A549 (cell line): ENCODE results near the gene TPCN2.

ENCODE experiments used
- BHLHE40 ChIP-seq: IDR thresholded peaks from 2 replicates; pipeline ENCODE4 v1.6.1; 2012; ENCODE audit warnings: low read depth, low read length, inconsistent platforms
- CEBPB ChIP-seq, 2 experiments: fragments of >200 bp in 1 of 2; sonication (Bioruptor Twin) in 1 of 2; formaldehyde crosslinking in 1 of 2; IDR thresholded peaks; 2 replicates each; pipeline ENCODE4 v1.6.1; 2012 to 2016
- CHD4 ChIP-seq: fragments of 200-600 bp; sonication (generic); IDR thresholded peaks from 2 replicates; pipeline ENCODE4 v1.6.1; 2016; ENCODE audit warnings: antibody characterized with exemption, mild to moderate bottlenecking, borderline replicate concordance
- HDAC2 ChIP-seq: fragments of 200-600 bp; sonication (generic); IDR thresholded peaks from 2 replicates; pipeline ENCODE4 v1.6.1; 2016
- HOXB13 ChIP-seq: fragments of 250-450 bp; sonication (Bioruptor Pico); IDR thresholded peaks from 2 replicates; pipeline ENCODE4 v1.5.0; 2020; ENCODE audit warnings: low read depth, mild to moderate bottlenecking, moderate library complexity
- JUNB ChIP-seq: fragments of >200 bp; sonication (Bioruptor Twin); formaldehyde crosslinking; IDR thresholded peaks from 2 replicates; pipeline ENCODE4 v1.6.1; 2016
- KDM1A ChIP-seq: fragments of 200-600 bp; sonication (generic); IDR thresholded peaks from 2 replicates; pipeline ENCODE4 v1.6.1; 2016; ENCODE audit warnings: low read depth, mild to moderate bottlenecking
- MAFK ChIP-seq: fragments of 450-650 bp; IDR thresholded peaks from 2 replicates; pipeline ENCODE4 v1.6.1; 2014; ENCODE audit not compliant: partially characterized antibody
- POLR2A ChIP-seq: IDR thresholded peaks from 2 replicates; pipeline ENCODE4 v1.6.1; 2012; ENCODE audit warnings: mild to moderate bottlenecking, low read length
- RAD21 ChIP-seq, 2 experiments: fragments of >200 bp in 1 of 2; sonication (Bioruptor Twin) in 1 of 2; formaldehyde crosslinking in 1 of 2; IDR thresholded peaks in 1 of 2; conservative IDR thresholded peaks in 1 of 2; 2 replicates in 1 of 2; 3 replicates in 1 of 2; pipeline ENCODE4 v1.6.1; 2012 to 2018; ENCODE audit warnings: inconsistent platforms in 1 of 2
- RNF2 ChIP-seq: fragments of 200-600 bp; sonication (generic); IDR thresholded peaks from 2 replicates; pipeline ENCODE4 v1.6.1; 2016; ENCODE audit warnings: low read depth, mild to moderate bottlenecking, antibody characterized with exemption, moderate library complexity, borderline replicate concordance
- TF ChIP-seq, protein P1 (sequence below): fragments of >200 bp; sonication (Bioruptor Twin); formaldehyde crosslinking; IDR thresholded peaks from 3 replicates; pipeline ENCODE4 v1.5.1; 2016
- TF ChIP-seq, protein P2 (sequence below): fragments of 200-600 bp; sonication (generic); IDR thresholded peaks from 2 replicates; pipeline ENCODE4 v1.6.1; 2016; ENCODE audit warnings: antibody characterized with exemption, mild to moderate bottlenecking, moderate library complexity

DNA sequence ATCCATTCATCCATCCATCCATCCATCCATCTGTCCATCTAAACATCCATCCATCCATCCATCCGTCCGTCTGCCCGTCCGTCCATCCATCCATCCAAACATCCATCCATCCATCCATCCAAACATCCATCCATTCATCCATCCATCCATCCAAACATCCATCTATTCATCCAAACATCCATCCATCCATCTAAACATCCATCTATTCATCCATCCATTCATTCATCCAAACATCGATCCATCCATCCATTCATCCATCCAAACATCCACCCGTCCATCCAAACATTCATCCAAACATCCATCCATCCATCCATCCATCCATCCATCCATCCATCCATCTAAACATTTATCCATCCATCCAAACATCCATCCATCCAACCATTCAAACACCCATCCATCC is 61.7 kb downstream of the TPCN2 start:
- TF ChIP-seq, protein P1, sequence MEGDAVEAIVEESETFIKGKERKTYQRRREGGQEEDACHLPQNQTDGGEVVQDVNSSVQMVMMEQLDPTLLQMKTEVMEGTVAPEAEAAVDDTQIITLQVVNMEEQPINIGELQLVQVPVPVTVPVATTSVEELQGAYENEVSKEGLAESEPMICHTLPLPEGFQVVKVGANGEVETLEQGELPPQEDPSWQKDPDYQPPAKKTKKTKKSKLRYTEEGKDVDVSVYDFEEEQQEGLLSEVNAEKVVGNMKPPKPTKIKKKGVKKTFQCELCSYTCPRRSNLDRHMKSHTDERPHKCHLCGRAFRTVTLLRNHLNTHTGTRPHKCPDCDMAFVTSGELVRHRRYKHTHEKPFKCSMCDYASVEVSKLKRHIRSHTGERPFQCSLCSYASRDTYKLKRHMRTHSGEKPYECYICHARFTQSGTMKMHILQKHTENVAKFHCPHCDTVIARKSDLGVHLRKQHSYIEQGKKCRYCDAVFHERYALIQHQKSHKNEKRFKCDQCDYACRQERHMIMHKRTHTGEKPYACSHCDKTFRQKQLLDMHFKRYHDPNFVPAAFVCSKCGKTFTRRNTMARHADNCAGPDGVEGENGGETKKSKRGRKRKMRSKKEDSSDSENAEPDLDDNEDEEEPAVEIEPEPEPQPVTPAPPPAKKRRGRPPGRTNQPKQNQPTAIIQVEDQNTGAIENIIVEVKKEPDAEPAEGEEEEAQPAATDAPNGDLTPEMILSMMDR, result no peak
- TF ChIP-seq POLR2A, result no peak
- no peak for TF ChIP-seq JUNB
- no peak for TF ChIP-seq CEBPB (IDR thresholded peaks at IDR 0.05)
- TF ChIP-seq CHD4, result no peak
- TF ChIP-seq MAFK, result no peak
- no peak for TF ChIP-seq RNF2
- no peak for TF ChIP-seq KDM1A
- no peak for TF ChIP-seq RAD21 (conservative IDR thresholded peaks at IDR 0.05 in 1 of 2, IDR thresholded peaks at IDR 0.05 in 1 of 2)
- TF ChIP-seq HDAC2, result no peak
- TF ChIP-seq, protein P2, sequence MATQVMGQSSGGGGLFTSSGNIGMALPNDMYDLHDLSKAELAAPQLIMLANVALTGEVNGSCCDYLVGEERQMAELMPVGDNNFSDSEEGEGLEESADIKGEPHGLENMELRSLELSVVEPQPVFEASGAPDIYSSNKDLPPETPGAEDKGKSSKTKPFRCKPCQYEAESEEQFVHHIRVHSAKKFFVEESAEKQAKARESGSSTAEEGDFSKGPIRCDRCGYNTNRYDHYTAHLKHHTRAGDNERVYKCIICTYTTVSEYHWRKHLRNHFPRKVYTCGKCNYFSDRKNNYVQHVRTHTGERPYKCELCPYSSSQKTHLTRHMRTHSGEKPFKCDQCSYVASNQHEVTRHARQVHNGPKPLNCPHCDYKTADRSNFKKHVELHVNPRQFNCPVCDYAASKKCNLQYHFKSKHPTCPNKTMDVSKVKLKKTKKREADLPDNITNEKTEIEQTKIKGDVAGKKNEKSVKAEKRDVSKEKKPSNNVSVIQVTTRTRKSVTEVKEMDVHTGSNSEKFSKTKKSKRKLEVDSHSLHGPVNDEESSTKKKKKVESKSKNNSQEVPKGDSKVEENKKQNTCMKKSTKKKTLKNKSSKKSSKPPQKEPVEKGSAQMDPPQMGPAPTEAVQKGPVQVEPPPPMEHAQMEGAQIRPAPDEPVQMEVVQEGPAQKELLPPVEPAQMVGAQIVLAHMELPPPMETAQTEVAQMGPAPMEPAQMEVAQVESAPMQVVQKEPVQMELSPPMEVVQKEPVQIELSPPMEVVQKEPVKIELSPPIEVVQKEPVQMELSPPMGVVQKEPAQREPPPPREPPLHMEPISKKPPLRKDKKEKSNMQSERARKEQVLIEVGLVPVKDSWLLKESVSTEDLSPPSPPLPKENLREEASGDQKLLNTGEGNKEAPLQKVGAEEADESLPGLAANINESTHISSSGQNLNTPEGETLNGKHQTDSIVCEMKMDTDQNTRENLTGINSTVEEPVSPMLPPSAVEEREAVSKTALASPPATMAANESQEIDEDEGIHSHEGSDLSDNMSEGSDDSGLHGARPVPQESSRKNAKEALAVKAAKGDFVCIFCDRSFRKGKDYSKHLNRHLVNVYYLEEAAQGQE, result no peak
- TF ChIP-seq HOXB13 (CRISPR knock-in tag), result no peak
- no peak for TF ChIP-seq BHLHE40
